Kidney tubule cell (primary cell): ENCODE measurements around the gene CHD3.

Experiments
- DNase-seq: peaks from one replicate; pipeline ENCODE4 v3.0.0-alpha.2; 2018; ENCODE audit warnings: low spot score

CHD3 gene

GRCh38 chr17:7894226-7894625 is 5.6 kb downstream of the CHD3 start:
- no peak for DNase-seq

- no peak for DNase-seq
Observed at GRCh38 chr17:7894866-7895265, 6.3 kb downstream of the CHD3 start.

- peak; percentile 56 for DNase-seq
Observed at GRCh38 chr17:7897090-7897489, 8.5 kb downstream of the CHD3 start.

GRCh38 chr17:7897773-7898172 is 9.2 kb downstream of the CHD3 start:
- peak; percentile 11 for DNase-seq

- no peak for DNase-seq
Observed at GRCh38 chr17:7903154-7904103, 14.8 kb downstream of the CHD3 start.

GRCh38 chr17:7909089-7909488 is 20.5 kb downstream of the CHD3 start:
- no peak for DNase-seq

- no peak for DNase-seq
Observed at GRCh38 chr17:7910281-7910680, 21.7 kb downstream of the CHD3 start.

- no peak for DNase-seq
Observed at GRCh38 chr17:7910711-7911110, 22.1 kb downstream of the CHD3 start.

GRCh38 chr17:7911116-7911515 is 22.5 kb downstream of the CHD3 start:
- no peak for DNase-seq

- DNase-seq, result peak; percentile 80
Observed at GRCh38 chr17:7912927-7913524, 24.4 kb downstream of the CHD3 start.

GRCh38 chr17:7915179-7915610 is 26.6 kb downstream of the CHD3 start:
- no peak for DNase-seq

GRCh38 chr17:7915611-7916384 is 27.2 kb downstream of the CHD3 start, which contains the start of gene RNF227:
Gene RNF227, minus strand, starts transcription at chr17:7916289. Its CDS starts 94 bp downstream, at chr17:7916195.
- DNase-seq, result peak; percentile 94

GRCh38 chr17:7916385-7916682 is 27.7 kb downstream of the CHD3 start:
- no peak for DNase-seq

- no peak for DNase-seq
Observed at GRCh38 chr17:7916808-7917207, 28.2 kb downstream of the CHD3 start.

- DNase-seq, result no peak
Observed at GRCh38 chr17:7922269-7922844, 33.8 kb downstream of the CHD3 start.

GRCh38 chr17:7922845-7923628 is 34.4 kb downstream of the CHD3 start:
- DNase-seq, result peak; percentile 61

- DNase-seq, result no peak
Observed at GRCh38 chr17:7927596-7927995, 39.0 kb downstream of the CHD3 start.

GRCh38 chr17:7929158-7930023 is 40.8 kb downstream of the CHD3 start, which contains the start of gene KCNAB3:
Gene KCNAB3, minus strand, starts transcription at chr17:7929856. Its CDS starts 421 bp downstream, at chr17:7929435.
- no peak for DNase-seq

GRCh38 chr17:7930841-7931631 is 42.4 kb downstream of the CHD3 start:
- no peak for DNase-seq
